Prostate gland (tissue), 2 donors: ENCODE data around the gene KRTAP10-3.

Experiments
- POLR2A ChIP-seq: fragments of 450-650 bp; IDR thresholded peaks from one replicate; pipeline ENCODE4 v1.6.1; 2016; ENCODE audit warnings: antibody characterized with exemption, mild to moderate bottlenecking
- TF ChIP-seq, protein P1 (sequence below), 4 experiments: fragments of 200-600 bp in 2 of 4; fragments of 450-650 bp in 2 of 4; sonication (generic) in 2 of 4; IDR thresholded peaks; 1 replicate in 3 of 4; 2 replicates in 1 of 4; pipeline ENCODE4 v1.5.1; 2016 to 2019; ENCODE audit warnings: antibody characterized with exemption in 4 of 4, mild to moderate bottlenecking in 2 of 4, moderate library complexity in 2 of 4

- TF ChIP-seq POLR2A: no peak
- TF ChIP-seq, protein P1, sequence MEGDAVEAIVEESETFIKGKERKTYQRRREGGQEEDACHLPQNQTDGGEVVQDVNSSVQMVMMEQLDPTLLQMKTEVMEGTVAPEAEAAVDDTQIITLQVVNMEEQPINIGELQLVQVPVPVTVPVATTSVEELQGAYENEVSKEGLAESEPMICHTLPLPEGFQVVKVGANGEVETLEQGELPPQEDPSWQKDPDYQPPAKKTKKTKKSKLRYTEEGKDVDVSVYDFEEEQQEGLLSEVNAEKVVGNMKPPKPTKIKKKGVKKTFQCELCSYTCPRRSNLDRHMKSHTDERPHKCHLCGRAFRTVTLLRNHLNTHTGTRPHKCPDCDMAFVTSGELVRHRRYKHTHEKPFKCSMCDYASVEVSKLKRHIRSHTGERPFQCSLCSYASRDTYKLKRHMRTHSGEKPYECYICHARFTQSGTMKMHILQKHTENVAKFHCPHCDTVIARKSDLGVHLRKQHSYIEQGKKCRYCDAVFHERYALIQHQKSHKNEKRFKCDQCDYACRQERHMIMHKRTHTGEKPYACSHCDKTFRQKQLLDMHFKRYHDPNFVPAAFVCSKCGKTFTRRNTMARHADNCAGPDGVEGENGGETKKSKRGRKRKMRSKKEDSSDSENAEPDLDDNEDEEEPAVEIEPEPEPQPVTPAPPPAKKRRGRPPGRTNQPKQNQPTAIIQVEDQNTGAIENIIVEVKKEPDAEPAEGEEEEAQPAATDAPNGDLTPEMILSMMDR (IDR thresholded peaks at IDR 0.05): no peak
Measured at GRCh38 chr21:44530221-44530902, 28.2 kb downstream of the KRTAP10-3 start.
